NCI-H187 treated with DMSO at 0.1 percent for 48 hours (cell line): ENCODE measurements around the gene SLIT1.
"Not testable (repeated sequence)": the region's sequence is repeated elsewhere in the genome, so short reads cannot be mapped to it uniquely, and the experiment has no call there.

ENCODE experiments used
- DNase-seq: peaks from one replicate; lab custom pipeline; 2025; lab: John Stamatoyannopoulos, UW

The SLIT1 gene

GRCh38 chr10:97042716-97043562 is 142.8 kb downstream of the SLIT1 start:
- DNase-seq, result no peak

- no peak for DNase-seq
Measured at GRCh38 chr10:97042081-97042480, 143.7 kb downstream of the SLIT1 start.

- no peak for DNase-seq
Measured at GRCh38 chr10:97040706-97041105, 145.1 kb downstream of the SLIT1 start.

GRCh38 chr10:97040248-97040584 is 145.5 kb downstream of the SLIT1 start:
- DNase-seq, result no peak

- no peak for DNase-seq
Measured at GRCh38 chr10:97039538-97040247, 146.1 kb downstream of the SLIT1 start.

- no peak for DNase-seq
Measured at GRCh38 chr10:97038688-97039087, 147.1 kb downstream of the SLIT1 start.

GRCh38 chr10:97037365-97038361 is 148.1 kb downstream of the SLIT1 start:
- peak; percentile 0 for DNase-seq

- no peak for DNase-seq
Measured at GRCh38 chr10:97034958-97035769, 150.6 kb downstream of the SLIT1 start.

- DNase-seq, result no peak
Measured at GRCh38 chr10:97034301-97034700, 151.5 kb downstream of the SLIT1 start.

- DNase-seq, result not testable (repeated sequence)
Measured at GRCh38 chr10:97033841-97034240, 151.9 kb downstream of the SLIT1 start.

- DNase-seq, result no peak
Measured at GRCh38 chr10:97032624-97033023, 153.1 kb downstream of the SLIT1 start.

- DNase-seq, result no peak
Measured at GRCh38 chr10:97031459-97031858, 154.3 kb downstream of the SLIT1 start.

- DNase-seq, result no peak
Measured at GRCh38 chr10:97030894-97031293, 154.9 kb downstream of the SLIT1 start.

- DNase-seq, result no peak
Measured at GRCh38 chr10:97029271-97029670, 156.5 kb downstream of the SLIT1 start.

GRCh38 chr10:97028832-97029178 is 157.0 kb downstream of the SLIT1 start:
- DNase-seq, result no peak

GRCh38 chr10:97028126-97028831 is 157.5 kb downstream of the SLIT1 start:
- DNase-seq, result no peak

GRCh38 chr10:97025613-97026242 is 160.0 kb downstream of the SLIT1 start:
- DNase-seq, result no peak

GRCh38 chr10:97024168-97025073 is 161.3 kb downstream of the SLIT1 start:
- DNase-seq, result no peak
